ENCODE data around the gene SMKR1. TPM values are rescaled to one million over a fixed set of nuclear protein-coding genes. Genes with fewer than 3 reads are reported as not detected.

The SMKR1 gene
- total RNA-seq (1 to 10 TPM; 1.1 to 2.5 (median 1.4) TPM), polyA plus RNA-seq (1 to 10 TPM; 5.1 to 6.3 TPM), total RNA-seq (0.81 reads per million)

DNA sequence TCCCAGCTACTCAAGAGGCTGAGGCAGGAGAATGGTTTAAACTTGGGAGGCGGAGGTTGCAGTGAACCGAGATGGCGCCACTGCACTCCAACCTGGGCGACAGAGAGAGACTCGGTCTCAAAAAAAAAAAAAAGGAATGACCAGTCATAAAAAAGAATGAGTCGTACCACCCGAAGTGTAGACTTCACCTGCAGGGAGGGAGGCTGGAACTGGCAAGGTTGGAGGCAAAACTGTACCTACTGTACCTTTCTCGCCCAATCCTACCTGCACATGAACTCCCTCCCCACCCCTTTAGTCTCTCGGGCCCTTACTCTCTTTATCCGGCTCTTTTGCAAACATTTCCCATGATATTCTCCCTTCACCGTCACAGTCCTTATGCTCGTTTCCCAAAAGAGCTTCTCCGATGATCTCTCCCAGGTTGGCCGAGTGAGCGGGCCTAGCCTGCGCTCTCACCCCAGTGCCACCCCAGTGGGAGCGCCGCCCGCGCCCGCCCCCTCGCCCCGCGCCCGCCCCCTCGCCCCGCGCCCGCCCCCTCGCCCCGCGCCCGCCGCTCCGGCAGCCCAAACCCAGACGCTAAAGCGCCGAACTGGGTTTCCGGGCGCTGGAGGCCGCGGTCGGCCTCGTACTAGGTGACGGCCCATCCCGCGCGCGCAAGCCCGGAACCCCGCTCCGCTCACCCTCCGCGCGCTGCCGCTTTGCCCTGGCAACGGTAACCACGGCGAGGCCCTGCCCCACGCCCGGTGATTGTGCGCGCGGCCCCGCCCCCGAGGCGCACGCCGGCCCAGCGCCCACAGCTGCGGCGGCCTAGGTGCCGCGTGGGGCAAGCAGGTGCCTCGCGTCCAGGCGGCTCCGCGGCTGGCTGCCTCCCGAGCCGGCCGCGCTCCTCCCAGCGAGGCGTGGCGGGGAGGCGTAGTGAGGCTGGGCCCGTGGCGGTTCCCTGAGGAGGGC is at the start of gene SMKR1:
SMKR1 (plus strand) TSS at position 772 of the 948 bp plus-strand sequence. CDS start 294 bp downstream, outside the sequence.
- Mint-ChIP-seq H3K4me1 (peaks cover 14 to 25% (median 16%) of the 10 kb centered on the region in 7 donors), H3K4me3 (peak within 1 kb of the TSS; percentile 75 to 91 (median 86)), H3K36me3 (peaks cover 0 to 3% (median 0%) of the 10 kb centered on the region in 5 donors), H3K9me3 (peaks cover 0 to 2% (median 0%) of the 10 kb centered on the region in 11 donors), H3K27me3 (peaks cover 0 to 21% (median 0%) of the 10 kb centered on the region in 5 donors), H3K27ac (peak within 1 kb of the TSS; percentile 70 to 93 (median 83))
- CTCF ChIA-PET: interaction anchor here (0.6 kb wide), 3 partner anchors 25 to 110 kb away, joined by 3 to 4 read pairs (median 4); no protein-coding TSS in a partner anchor
- POLR2A ChIA-PET: no interaction called here
- H3K36me3 ChIP-seq (ENCODE audit: control insufficient read depth in 2 of 3, insufficient read depth in 3 of 3, low read length in 3 of 3): no peaks in the 10 kb centered on the region
- peak within 1 kb of the TSS; percentile 64 for H3K4me3 ChIP-seq (ENCODE audit: low read length)
- no peaks in the 10 kb centered on the region for H3K9me3 ChIP-seq (ENCODE audit: control insufficient read depth in 2 of 3, low read length in 3 of 3)
- DNase-seq: peak; percentile 86 to 94 (median 91)
- no peaks in the 10 kb centered on the region for H3K27me3 ChIP-seq (ENCODE audit: control insufficient read depth in 2 of 2, insufficient read depth in 2 of 2, low read length in 2 of 2)
- peaks cover 4 to 7% of the 10 kb centered on the region in 2 donors for H3K4me1 ChIP-seq (ENCODE audit: control insufficient read depth in 2 of 2, insufficient read depth in 2 of 2, low read length in 2 of 2)
- intact Hi-C loops (cut with micrococcal nuclease): loop anchor here (1.0 to 10.0 kb wide), 10 partner anchors 68 to 763 kb away; partner anchors contain the start of genes NRF1 (in 2 of the 2), STRIP2 (in 2 of the 2), ATP6V1F (in 1 of the 2) and CALU (in 1 of the 2)
- peak; percentile 98 for ATAC-seq
- peak within 1 kb of the TSS; percentile 70 for H3K27ac ChIP-seq (ENCODE audit: low read depth, low read length)

GRCh38 chr7:129452589-129453231 is 49.6 kb upstream of the SMKR1 start:
- Mint-ChIP-seq H3K4me3 (no peak overlapping the region), H3K36me3 (peaks cover 7 to 25% (median 9%) of the 10 kb centered on the region in 5 donors), H3K27ac (no peak overlapping the region), H3K4me1 (no peaks in the 10 kb centered on the region), H3K27me3 (no peaks in the 10 kb centered on the region), H3K9me3 (peaks cover 0 to 12% (median 7%) of the 10 kb centered on the region in 11 donors)
- Histone ChIP-seq H3K9me3 (ENCODE audit: control insufficient read depth in 2 of 3, low read length in 3 of 3) (no peaks in the 10 kb centered on the region), H3K4me1 (ENCODE audit: control insufficient read depth in 2 of 2, insufficient read depth in 2 of 2, low read length in 2 of 2) (no peaks in the 10 kb centered on the region), H3K27ac (ENCODE audit: low read depth, low read length) (no peak overlapping the region), H3K27me3 (ENCODE audit: control insufficient read depth in 2 of 2, insufficient read depth in 2 of 2, low read length in 2 of 2) (no peaks in the 10 kb centered on the region), H3K36me3 (ENCODE audit: control insufficient read depth in 2 of 3, insufficient read depth in 3 of 3, low read length in 3 of 3) (no peaks in the 10 kb centered on the region), H3K4me3 (ENCODE audit: low read length) (no peak overlapping the region)
- ChIA-PET CTCF (interaction anchor here (1.4 kb wide), 1 partner anchor 85 kb away, joined by 5 read pairs; no protein-coding TSS in a partner anchor), POLR2A (no interaction called here)
- DNase-seq (no peak), ATAC-seq (no peak)
- intact Hi-C loops (cut with micrococcal nuclease): no loop called here

DNA sequence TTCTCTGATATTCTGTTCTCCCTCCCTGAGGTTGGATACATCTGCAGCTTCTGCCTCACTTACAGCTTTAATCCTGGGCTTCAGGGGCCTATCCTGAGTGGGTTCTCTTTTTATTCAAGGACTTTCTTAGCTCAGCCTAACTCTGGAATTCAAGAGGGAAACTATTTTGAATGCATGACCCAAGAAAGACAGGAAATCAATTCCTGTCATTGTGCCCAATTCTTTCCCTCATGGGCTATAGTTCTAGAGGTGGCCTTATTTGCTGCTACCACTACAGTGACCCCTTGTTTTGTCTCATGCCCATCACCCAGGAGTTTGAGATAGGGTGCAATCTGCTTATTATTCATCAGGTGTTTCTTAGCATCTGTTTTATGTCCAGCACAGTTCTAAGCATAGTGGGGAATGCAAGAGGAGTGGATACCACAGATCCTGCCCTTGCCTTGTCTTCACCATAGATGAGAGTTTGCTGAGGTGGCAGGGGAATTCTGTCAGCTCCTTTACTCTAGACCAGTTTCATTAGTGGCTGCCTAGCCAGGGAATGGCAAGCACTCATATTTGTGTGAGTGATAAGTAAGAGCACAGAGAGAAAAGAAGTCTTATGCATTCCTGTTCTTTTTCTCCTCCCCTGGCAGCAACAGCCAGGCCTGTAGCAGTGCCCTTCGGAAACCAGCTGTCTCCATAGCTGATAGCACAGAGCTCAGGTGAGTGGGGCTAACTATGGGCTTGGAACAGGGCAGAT is 48.7 kb upstream of the SMKR1 start:
- no peaks in the 10 kb centered on the region for H3K4me1 Mint-ChIP-seq
- POLR2A ChIA-PET: no interaction called here
- no peak overlapping the region for H3K4me3 Mint-ChIP-seq
- no peaks in the 10 kb centered on the region for H3K27me3 ChIP-seq (ENCODE audit: control insufficient read depth in 2 of 2, insufficient read depth in 2 of 2, low read length in 2 of 2)
- ATAC-seq (no peak), DNase-seq (no peak)
- no peak overlapping the region for H3K27ac ChIP-seq (ENCODE audit: low read depth, low read length)
- no peak overlapping the region for H3K4me3 ChIP-seq (ENCODE audit: low read length)
- H3K36me3 Mint-ChIP-seq: peaks cover 5 to 20% (median 6%) of the 10 kb centered on the region in 5 donors
- H3K27ac Mint-ChIP-seq: no peak overlapping the region
- no peaks in the 10 kb centered on the region for H3K4me1 ChIP-seq (ENCODE audit: control insufficient read depth in 2 of 2, insufficient read depth in 2 of 2, low read length in 2 of 2)
- peaks cover 0 to 7% (median 6%) of the 10 kb centered on the region in 11 donors for H3K9me3 Mint-ChIP-seq
- intact Hi-C loops (cut with micrococcal nuclease): no loop called here
- no peaks in the 10 kb centered on the region for H3K9me3 ChIP-seq (ENCODE audit: control insufficient read depth in 2 of 3, low read length in 3 of 3)
- no peaks in the 10 kb centered on the region for H3K27me3 Mint-ChIP-seq
- CTCF ChIA-PET: interaction anchor here (1.1 to 1.4 kb wide), 2 partner anchors 11 to 86 kb away, joined by 3 to 5 read pairs; no protein-coding TSS in a partner anchor
- H3K36me3 ChIP-seq (ENCODE audit: control insufficient read depth in 2 of 3, insufficient read depth in 3 of 3, low read length in 3 of 3): no peaks in the 10 kb centered on the region

DNA sequence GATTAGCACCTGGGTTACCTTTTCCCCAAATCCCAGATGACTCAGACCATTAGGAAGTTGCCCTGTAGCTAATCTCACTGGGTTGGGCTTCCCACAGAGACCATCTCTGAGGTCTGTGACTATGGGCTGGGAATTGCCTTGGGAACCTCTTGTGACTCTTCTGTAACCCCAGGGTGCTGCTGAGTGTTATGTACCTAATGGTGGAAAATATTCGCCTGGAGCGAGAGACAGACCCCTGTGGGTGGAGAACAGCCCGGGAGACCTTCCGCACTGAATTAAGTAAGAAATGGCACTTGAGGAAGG is 48.1 kb upstream of the SMKR1 start:
- H3K36me3 ChIP-seq (ENCODE audit: control insufficient read depth in 2 of 3, insufficient read depth in 3 of 3, low read length in 3 of 3): no peaks in the 10 kb centered on the region
- H3K9me3 Mint-ChIP-seq: peaks cover 0 to 1% (median under 1%) of the 10 kb centered on the region in 11 donors
- no peak for DNase-seq
- intact Hi-C loops (cut with micrococcal nuclease): no loop called here
- H3K4me1 Mint-ChIP-seq: no peaks in the 10 kb centered on the region
- no peaks in the 10 kb centered on the region for H3K4me1 ChIP-seq (ENCODE audit: control insufficient read depth in 2 of 2, insufficient read depth in 2 of 2, low read length in 2 of 2)
- H3K27me3 ChIP-seq (ENCODE audit: control insufficient read depth in 2 of 2, insufficient read depth in 2 of 2, low read length in 2 of 2): no peaks in the 10 kb centered on the region
- no peaks in the 10 kb centered on the region for H3K9me3 ChIP-seq (ENCODE audit: control insufficient read depth in 2 of 3, low read length in 3 of 3)
- POLR2A ChIA-PET: no interaction called here
- H3K27me3 Mint-ChIP-seq: no peaks in the 10 kb centered on the region
- CTCF ChIA-PET: interaction anchor here (1.1 to 1.4 kb wide), 2 partner anchors 12 to 87 kb away, joined by 3 to 5 read pairs; no protein-coding TSS in a partner anchor
- no peak overlapping the region for H3K27ac Mint-ChIP-seq
- no peak overlapping the region for H3K27ac ChIP-seq (ENCODE audit: low read depth, low read length)
- H3K4me3 ChIP-seq (ENCODE audit: low read length): no peak overlapping the region
- peaks cover 0 to 18% (median under 1%) of the 10 kb centered on the region in 5 donors for H3K36me3 Mint-ChIP-seq
- ATAC-seq: no peak
- H3K4me3 Mint-ChIP-seq: no peak overlapping the region

- no peak overlapping the region for H3K4me3 ChIP-seq (ENCODE audit: low read length)
- Mint-ChIP-seq H3K36me3 (peaks cover 0 to 10% (median 0%) of the 10 kb centered on the region in 5 donors), H3K4me1 (no peaks in the 10 kb centered on the region), H3K27me3 (no peaks in the 10 kb centered on the region), H3K9me3 (no peaks in the 10 kb centered on the region), H3K4me3 (no peak overlapping the region), H3K27ac (no peak overlapping the region)
- no peaks in the 10 kb centered on the region for H3K4me1 ChIP-seq (ENCODE audit: control insufficient read depth in 2 of 2, insufficient read depth in 2 of 2, low read length in 2 of 2)
- ChIA-PET POLR2A (no interaction called here), CTCF (interaction anchor here (0.6 kb wide), 1 partner anchor 12 kb away, joined by 5 read pairs; no protein-coding TSS in a partner anchor)
- DNase-seq (no peak), ATAC-seq (no peak)
- H3K27ac ChIP-seq (ENCODE audit: low read depth, low read length): no peak overlapping the region
- no peaks in the 10 kb centered on the region for H3K27me3 ChIP-seq (ENCODE audit: control insufficient read depth in 2 of 2, insufficient read depth in 2 of 2, low read length in 2 of 2)
- no peaks in the 10 kb centered on the region for H3K9me3 ChIP-seq (ENCODE audit: control insufficient read depth in 2 of 3, low read length in 3 of 3)
- no peaks in the 10 kb centered on the region for H3K36me3 ChIP-seq (ENCODE audit: control insufficient read depth in 2 of 3, insufficient read depth in 3 of 3, low read length in 3 of 3)
- intact Hi-C loops (cut with micrococcal nuclease): no loop called here
Measured at GRCh38 chr7:129456421-129456820, 45.9 kb upstream of the SMKR1 start.

DNA sequence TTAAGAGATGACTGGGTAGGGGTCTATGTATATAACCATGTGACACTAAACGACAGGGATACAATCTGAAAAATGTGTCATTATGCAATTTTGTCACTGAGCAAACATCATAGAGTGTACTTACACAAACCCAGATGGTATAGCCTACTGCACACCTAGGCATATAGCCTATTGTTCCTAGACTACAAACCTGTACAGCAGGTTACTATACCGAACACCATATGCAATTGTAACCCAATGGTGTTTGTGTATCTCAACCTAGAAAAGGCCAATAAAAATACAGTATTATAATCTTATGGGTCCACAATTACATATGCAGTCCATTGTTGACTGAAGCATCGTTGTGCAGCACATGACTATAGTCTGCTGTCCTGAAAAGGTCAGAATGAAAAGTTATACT is 45.2 kb upstream of the SMKR1 start:
- ChIA-PET POLR2A (no interaction called here), CTCF (no interaction called here)
- Histone ChIP-seq H3K27ac (ENCODE audit: low read depth, low read length) (no peak overlapping the region), H3K4me3 (ENCODE audit: low read length) (no peak overlapping the region), H3K27me3 (ENCODE audit: control insufficient read depth in 2 of 2, insufficient read depth in 2 of 2, low read length in 2 of 2) (no peaks in the 10 kb centered on the region), H3K4me1 (ENCODE audit: control insufficient read depth in 2 of 2, insufficient read depth in 2 of 2, low read length in 2 of 2) (no peaks in the 10 kb centered on the region), H3K36me3 (ENCODE audit: control insufficient read depth in 2 of 3, insufficient read depth in 3 of 3, low read length in 3 of 3) (no peaks in the 10 kb centered on the region), H3K9me3 (ENCODE audit: control insufficient read depth in 2 of 3, low read length in 3 of 3) (no peaks in the 10 kb centered on the region)
- Mint-ChIP-seq H3K4me3 (no peak overlapping the region), H3K9me3 (no peaks in the 10 kb centered on the region), H3K36me3 (peaks cover 0 to 9% (median 0%) of the 10 kb centered on the region in 5 donors), H3K27ac (no peak overlapping the region), H3K27me3 (no peaks in the 10 kb centered on the region), H3K4me1 (no peaks in the 10 kb centered on the region)
- DNase-seq: no peak
- intact Hi-C loops (cut with micrococcal nuclease): no loop called here
- no peak for ATAC-seq

Measured in naive thymus-derived CD4-positive, alpha-beta T cell (primary cell).